ENCODE data around the gene ELF4. TPM values are rescaled to one million over a fixed set of nuclear protein-coding genes. Genes with fewer than 3 reads are reported as not detected.

The ELF4 gene
- total RNA-seq, 1 donor from 2014 or later: 0.41 TPM

GRCh38 chrX:130085551-130086446 lies 24.5 kb downstream of the ELF4 start:
- DNase-seq (ENCODE audit: low spot score in 2 of 2) (no peak), FAIRE-seq (no peak)

DNA sequence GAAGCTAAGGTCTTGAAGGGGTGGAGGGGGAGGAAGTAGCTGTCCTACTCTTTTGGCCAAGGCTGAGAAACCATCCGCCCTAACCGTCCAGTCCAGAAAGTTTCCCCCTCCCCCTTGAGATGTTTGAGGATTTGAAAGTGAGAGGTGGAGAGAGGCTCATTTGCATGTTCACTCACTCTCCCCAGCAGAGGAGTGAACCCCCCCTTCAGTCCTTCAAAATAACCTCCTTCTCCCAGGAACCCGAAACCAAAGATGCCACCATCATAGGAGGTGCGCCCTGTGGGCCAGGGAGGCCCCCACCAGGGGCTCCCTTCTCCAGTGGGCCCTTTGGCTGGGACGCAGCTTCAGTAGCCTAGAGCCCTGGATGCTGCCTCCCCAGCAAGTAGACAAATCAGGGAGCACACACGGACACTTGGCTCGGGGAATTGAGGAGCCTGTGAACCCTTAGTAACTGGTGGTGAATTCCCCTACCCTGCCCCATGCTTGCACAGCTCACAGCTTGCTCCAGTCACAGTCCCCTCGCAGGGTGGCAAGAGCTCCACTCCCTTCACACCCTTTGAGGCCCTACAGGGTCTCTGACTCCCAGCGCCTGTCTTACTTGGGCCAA lies 25.6 kb downstream of the ELF4 start:
- no peak for DNase-seq (ENCODE audit: low spot score in 2 of 2)
- FAIRE-seq: no peak

DNA sequence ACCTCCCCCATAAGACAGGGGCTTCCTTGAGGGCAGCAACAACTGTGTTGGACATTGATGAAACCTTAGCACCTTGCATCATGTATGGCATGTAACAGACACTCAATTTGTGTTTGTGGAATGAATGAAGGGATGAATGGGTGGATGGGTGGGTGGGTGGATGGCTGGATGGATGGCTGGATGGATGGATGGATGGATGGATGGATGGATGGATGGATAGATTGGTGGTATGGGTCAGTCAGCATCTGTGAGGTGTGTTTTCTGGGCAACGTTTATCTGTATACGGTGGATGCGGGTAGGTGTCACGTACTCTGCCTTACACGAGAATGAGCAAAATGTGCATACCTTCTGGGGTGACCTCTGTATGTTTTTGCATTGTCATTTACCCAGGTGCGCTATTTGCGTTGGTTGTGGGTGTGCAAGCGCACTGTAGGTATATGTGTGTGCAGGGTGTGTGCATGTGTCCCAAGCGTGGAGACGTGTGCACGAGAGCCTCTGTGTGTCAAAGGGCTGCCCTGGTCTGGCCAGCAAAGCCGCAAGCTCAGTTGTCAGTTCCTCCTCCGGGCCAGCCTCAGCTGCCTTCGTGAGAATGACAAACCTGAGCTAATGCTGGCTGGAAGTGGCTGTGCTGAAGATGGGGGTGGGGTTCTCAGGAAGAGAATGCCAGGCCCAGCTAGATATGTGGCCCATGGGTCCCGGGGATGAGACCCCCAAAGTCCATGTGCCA lies 26.5 kb downstream of the ELF4 start:
- DNase-seq (ENCODE audit: low spot score in 2 of 2) (no peak), FAIRE-seq (no peak)

GRCh38 chrX:130083107-130083490 lies 27.2 kb downstream of the ELF4 start:
- FAIRE-seq (no peak), DNase-seq (ENCODE audit: low spot score in 2 of 2) (no peak)

DNA sequence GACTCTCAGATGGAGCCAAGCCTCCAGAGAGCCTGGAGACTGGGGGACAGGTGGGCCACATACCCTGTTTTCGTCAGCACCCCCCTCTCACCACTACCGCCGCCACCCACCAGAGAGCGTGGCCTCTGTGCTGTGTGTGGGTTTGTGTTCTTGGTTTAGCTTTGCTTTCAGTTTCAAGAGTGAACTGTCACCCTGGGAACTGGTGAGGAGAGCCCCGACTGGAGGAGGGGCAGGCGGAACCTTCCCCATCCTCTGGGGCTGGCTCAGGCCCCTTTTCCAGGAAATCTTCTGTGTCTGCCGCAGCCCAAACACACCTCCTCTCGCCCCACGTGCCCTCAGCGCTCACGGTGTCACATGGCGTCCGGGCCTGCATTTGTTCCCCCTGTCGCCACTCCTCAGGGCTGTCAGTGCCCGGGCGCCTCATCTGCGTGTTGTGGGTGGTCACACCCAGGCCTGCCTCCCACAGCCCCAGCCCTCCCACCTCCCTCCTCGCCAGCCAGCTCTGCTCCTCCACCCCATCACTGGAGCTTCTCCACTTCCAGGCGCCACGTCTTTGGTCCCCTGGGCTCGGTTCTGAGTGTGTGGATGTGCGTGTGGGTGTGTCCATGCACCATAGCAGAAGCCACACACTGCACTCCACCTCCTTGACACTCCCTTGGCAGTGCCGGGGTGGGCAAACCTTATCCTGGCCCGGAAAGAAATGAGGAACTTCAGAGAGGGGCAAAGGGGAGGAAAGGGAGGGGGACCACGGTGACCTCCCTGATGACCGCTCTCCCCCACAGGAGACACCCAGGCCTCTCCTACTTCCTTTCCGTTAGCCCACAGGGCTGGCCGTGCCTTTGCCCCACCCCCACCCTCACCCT lies 27.8 kb downstream of the ELF4 start:
- DNase-seq (ENCODE audit: low spot score in 2 of 2) (no peak), FAIRE-seq (no peak)

GRCh38 chrX:130081421-130082045 lies 28.8 kb downstream of the ELF4 start:
- no peak for DNase-seq (ENCODE audit: low spot score in 2 of 2)

DNA sequence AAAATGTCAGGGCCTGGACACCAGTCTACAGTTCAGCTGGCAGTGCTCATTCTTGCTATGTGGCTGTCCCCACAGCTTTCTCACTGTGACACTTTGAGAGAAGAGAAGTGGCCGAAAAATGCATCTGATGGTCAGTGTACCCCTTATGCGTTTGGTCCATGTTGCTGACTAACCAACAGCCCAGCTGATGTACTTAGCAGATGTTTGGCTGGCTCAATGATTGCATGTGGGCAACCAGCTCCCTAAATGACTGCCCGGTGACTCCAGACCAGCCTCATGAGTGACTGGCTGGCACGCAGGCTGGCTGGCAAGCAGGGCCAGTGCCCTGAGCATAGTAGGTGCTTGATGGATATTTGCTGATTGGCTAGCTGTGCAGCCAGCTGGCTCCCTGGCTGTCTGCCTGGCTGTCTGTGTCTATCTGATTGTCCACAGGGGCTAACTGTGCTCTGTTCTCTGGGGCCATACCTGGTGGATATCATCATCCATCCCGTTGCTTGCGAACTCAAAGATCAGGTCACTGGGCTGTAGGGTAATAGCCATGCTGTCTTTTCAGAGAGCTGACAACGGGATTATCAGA lies 29.4 kb downstream of the ELF4 start:
- DNase-seq (ENCODE audit: low spot score in 2 of 2) (no peak), FAIRE-seq (no peak)

More at GRCh38 chrX:130081421-130082045, 28.8 kb downstream of the ELF4 start:
- FAIRE-seq: no peak

DNA sequence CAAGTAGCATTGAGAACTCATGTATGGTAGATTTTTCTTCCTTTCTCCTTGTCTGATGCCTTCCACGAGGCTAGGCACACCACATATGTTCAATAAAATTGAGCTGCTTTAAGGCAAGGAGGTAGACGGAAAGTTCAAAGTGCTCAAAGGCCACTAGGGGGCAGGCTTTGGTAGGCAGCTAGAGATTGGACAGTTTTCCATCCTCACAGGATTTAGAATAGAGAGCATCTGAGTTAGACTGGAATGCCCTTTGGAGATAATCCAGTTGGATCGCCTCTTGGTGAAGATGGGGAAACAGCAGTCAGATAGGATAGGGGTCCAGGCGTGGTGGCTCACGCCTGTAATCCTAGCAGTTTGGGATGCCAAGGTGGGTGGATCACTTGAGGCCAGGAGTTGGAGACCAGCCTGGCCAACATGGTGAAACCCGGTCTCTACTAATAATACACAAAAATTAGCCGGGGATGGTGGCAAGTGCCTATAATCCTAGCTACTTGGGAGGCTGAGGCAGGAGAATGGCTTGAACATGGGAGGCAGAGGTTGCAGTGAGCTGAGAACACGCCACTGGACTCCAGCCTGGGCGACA lies 30.4 kb downstream of the ELF4 start:
- peak; percentile 63 to 68 for DNase-seq (ENCODE audit: low spot score in 2 of 2)
- FAIRE-seq: no peak

- DNase-seq (ENCODE audit: low spot score in 2 of 2) (no peak), FAIRE-seq (no peak)
These were observed 34.5 kb downstream of the ELF4 start for GRCh38 chrX:130075777-130076176.

DNA sequence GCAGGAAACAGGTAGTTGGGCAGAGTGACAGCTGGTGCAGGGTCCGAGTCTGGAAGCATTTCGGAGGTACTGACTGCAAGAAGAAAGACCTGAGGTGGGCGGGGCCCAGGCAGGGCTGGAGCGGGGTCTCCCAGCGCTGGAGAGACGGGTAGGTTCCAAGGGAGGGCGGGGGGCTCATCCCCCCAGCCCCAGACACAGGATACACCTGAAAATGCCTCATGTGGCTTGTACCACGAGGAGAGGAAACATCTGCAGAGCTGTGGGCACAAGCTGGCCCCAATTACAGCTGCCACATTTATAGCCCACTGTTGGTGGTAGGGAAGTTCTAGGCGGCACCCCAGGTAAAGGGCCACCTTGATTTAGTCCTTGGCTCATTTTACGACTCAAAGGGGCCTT lies 38.0 kb downstream of the ELF4 start:
- FAIRE-seq (no peak), DNase-seq (ENCODE audit: low spot score in 2 of 2) (no peak)

- FAIRE-seq (no peak), DNase-seq (ENCODE audit: low spot score in 2 of 2) (no peak)
These were observed 38.5 kb downstream of the ELF4 start for GRCh38 chrX:130071611-130072344.

DNA sequence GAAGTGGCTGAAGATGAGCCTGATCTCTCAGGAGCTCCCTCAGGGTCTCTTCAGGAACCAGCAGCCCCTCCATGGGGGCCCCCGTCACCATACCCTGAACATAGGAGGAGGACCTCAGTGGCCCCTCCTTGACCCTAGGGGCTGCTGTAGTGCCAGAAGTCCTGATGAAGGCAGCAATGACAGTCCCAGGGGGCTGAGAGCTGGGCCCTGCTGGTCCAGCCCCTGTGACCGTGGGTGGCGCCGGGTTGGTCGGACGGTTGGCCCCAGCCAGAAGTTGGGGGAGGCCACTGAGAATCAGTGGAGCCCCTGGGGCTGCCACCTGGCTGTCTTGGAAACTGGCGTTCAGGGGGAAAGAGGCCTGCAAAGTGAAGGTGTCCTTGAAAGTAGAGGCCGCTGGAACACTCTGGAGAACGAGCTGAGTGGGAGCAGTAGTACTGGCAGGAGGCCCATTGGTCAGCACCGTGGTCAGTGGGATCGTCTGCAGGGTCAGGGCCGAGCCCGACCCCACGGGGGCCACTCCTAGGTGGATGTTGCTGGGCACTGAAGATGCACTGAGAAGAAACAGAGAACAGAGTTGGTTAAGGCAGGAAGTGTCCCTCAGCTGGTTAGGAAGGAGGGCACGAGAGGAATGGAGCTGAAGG lies 43.2 kb downstream of the ELF4 start:
- DNase-seq (ENCODE audit: low spot score in 2 of 2) (no peak), FAIRE-seq (no peak)

DNA sequence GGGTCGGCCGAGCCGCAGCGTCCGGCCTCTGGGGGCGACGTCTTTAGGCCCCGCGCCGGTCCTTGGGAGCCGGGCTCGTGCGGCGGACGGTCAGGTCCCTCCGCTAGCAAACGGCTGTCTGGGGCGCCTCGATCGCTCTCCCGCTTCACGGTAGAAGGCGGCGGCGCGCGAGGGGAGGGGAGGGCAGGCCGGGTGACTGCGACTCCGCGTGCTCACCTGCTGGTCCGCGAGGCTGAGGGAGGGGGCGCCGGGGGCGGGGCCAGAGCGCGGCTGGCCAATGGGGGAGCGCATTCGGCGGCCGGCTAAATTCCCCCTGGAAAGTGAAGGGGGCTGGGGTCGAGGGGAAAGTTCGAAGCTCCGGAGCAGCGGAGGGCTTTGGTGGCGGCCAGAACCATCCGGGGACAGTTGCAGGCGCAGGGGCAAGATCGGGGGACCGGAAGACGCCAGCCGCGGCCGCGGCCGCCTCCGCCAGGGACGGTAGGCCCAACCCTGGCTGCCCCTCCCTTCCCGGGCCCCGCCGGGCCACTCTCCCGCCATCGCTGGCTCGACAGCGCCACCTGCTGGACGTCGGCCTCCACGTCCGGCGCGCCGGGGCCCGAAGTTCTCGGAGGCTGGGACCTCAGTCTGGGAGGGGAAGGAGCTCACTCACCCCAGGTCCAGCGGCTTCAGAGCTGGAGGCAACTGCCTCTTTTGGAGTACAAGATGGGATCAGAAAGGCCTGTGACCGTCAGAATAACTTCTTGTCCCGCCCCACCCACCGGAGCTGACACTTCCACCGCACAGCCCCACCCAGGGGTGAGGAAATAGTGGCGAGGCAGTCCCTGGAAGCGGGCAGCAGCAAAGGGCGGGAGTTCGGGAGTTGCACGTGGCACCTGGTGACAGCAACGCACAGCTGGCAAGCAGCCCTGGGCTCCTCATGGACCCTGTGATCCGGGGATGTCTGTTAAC lies 49.9 kb downstream of the ELF4 start:
- FAIRE-seq (no peak), DNase-seq (ENCODE audit: low spot score in 2 of 2) (peak; percentile 88 to 89)

DNA sequence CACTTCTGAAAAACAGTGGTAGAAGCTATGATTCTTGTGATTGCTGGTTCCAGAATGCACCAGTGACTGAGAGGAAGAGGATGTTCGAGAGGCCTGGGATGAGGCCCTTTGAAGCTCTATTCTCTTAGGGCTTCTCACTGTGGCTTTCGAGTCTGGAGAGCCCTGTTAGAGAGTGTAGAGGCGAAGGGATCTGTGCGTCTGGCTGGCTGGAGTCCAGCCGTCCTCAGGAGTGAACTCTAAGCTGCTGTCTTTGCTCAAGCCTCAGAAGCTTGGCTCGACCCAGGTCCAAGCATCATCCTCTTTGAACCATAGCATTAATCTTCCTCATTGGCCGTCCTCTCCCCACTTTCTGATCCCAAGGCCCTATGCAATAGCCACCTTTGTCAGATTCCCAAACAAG lies 51.6 kb downstream of the ELF4 start:
- no peak for DNase-seq (ENCODE audit: low spot score in 2 of 2)

DNA sequence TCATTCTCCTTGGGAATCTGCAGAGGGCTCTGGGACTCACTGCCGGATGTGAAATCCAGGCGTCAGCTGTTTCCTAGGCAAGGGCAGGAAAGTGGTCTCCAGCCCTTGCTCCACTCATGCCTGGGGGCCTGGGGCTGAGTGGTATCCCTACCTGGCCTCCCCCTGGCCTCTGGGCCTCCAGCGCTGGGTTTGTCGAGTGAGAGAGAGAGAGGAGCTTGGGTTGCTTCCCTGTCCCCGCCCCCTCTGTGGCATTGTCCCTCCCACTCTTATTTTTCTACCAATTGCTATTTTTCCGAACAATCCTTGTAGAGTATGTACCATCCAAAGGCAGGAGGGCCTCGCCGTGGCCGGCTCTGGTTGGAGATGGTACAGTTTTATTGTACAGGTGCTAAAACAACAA lies 53.1 kb downstream of the ELF4 start:
- DNase-seq (ENCODE audit: low spot score in 2 of 2) (no peak), FAIRE-seq (no peak)

More for the DNA sequence above, 51.6 kb downstream of the ELF4 start:
- no peak for FAIRE-seq

- DNase-seq (ENCODE audit: low spot score in 2 of 2) (no peak), FAIRE-seq (no peak)
These were observed 54.4 kb downstream of the ELF4 start for GRCh38 chrX:130055899-130056298.

GRCh38 chrX:130055103-130055502 lies 55.2 kb downstream of the ELF4 start:
- no peak for DNase-seq (ENCODE audit: low spot score in 2 of 2)
- no peak for FAIRE-seq

All from frontal cortex (tissue), 4 donors.